AG08396 (cell line): ENCODE data around the gene OLIG1.

Experiments
- DNase-seq: peaks from one replicate; pipeline ENCODE4 v3.0.0; 2012; ENCODE audit warnings: low spot score, mixed read lengths

The OLIG1 gene

DNA sequence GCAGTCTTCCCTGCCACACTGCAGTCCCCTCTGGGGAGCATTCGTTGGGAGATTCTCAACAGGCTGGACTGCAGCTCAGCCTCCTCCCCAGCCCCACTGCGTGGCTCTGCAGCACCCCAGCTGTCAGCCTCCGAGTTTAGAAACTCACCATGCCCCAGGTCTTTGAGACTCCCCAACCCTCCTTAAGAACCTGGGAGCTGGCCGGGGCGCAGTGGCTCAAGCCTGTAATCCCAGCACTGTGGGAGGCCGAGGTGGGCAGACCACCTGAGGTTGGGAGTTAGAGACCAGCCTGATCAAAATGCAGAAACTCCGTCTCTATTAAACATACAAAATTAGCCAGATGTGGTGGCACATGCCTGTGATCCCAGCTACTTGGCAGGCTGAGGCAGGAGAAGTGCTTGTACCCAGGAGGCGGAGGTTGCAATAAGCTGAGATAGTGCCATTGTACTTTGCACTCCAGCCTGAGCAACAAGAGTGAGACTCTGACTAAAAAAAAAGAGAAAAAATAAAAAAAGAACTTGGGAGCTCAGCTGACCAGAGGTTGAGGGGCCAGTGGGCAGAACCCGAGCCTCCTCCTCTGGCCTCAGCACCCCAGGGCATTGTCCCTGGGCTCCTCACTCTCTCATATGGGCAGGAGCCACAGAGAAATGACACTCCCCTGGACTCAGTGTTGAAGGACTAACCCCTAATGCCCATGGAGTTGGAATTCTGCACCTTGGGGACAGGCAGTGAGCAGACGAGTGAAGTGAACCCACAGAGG, 38.6 kb upstream of the OLIG1 start:
- DNase-seq = no peak

DNA sequence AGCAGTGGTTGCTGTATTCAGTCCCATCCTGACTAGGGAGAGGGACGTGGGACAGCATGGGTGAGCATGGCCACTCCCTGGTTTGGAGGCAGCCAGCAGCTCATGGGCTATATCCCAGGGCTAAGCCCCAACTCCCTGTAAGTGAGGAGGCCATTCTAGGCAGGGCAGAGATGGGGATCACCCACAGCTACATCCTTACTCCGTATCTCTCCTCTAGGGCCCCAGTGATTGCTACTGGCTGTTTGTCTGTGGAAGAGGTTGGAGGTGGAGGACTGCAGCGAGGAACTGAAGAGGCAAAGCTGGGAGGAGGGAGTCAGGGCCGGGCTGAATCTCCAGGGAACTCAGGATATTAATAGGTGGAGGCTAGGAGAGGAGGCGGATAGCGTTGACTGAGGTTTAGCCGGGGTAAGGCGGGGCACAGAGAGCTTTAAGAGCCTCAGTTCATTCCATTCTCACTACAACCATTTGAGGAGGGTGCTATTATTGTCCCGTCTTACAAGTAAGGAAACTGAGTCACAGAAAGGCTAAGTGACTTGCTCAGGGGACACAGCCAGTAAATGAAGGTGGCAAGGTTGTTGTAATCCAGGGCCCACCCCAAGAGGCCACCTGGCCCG, 37.4 kb upstream of the OLIG1 start:
- no peak for DNase-seq

DNA sequence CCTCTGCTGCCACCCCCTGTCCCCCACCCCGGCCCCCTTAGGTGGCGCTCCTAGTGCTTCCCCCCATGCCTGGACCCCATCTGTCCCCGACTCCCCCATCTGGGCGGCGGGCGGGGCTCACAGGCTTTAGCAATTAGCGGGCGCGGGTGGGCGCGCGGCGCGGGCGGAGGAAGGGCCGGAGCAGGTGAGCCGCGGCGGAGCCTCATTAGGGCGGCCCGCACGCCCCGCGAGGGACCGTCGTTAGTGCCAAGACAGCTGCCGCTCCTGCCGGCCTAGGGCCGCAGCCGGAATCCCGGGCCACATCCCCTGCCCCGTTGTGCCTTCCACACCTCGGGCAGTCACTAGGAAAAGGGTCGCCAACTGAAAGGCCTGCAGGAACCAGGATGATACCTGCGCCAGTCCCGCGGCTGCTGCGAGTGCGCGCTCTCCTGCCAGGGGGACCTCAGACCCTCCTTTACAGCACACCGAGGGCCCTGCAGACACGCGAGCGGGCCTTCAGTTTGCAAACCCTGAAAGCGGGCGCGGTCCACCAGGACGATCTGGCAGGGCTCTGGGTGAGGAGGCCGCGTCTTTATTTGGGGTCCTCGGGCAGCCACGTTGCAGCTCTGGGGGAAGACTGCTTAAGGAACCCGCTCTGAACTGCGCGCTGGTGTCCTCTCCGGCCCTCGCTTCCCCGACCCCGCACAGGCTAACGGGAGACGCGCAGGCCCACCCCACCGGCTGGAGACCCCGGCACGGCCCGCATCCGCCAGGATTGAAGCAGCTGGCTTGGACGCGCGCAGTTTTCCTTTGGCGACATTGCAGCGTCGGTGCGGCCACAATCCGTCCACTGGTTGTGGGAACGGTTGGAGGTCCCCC, 36.6 kb upstream of the OLIG1 start:
- DNase-seq = no peak

DNA sequence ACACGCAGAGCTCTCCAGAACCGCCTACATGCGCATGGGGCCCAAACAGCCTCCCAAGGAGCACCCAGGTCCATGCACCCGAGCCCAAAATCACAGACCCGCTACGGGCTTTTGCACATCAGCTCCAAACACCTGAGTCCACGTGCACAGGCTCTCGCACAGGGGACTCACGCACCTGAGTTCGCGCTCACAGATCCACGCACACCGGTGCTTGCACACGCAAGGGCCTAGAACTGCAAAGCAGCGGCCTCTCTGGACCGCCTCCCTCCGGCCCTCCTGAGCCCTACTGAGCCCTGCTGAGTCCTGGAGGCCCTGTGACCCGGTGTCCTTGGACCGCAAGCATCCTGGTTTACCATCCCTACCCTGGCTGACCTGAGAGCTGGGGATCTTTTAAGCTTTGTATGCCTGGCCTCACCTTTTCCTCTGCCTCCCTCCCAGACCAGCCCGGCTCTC, 36.0 kb upstream of the OLIG1 start:
- DNase-seq = no peak

DNA sequence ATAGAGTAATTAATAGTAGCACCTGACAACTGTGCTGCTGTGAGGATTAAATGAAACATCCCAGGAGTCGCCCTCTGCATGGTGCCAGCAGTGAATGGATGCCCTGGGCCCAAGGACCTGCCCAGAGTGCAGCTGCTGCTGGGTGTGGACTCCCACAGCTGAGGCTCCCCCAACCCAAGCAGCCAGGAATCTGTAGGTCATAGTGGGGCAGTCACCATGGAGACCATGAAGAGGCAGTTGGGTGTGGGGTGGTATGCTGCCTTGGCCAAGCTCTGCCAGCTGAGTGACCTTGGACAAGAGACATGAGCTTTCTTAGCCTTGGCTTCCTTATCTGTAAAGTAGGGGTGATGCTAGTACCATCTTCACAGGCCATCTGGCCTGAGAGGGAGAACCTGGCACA, 34.8 kb upstream of the OLIG1 start:
- no peak for DNase-seq

DNA sequence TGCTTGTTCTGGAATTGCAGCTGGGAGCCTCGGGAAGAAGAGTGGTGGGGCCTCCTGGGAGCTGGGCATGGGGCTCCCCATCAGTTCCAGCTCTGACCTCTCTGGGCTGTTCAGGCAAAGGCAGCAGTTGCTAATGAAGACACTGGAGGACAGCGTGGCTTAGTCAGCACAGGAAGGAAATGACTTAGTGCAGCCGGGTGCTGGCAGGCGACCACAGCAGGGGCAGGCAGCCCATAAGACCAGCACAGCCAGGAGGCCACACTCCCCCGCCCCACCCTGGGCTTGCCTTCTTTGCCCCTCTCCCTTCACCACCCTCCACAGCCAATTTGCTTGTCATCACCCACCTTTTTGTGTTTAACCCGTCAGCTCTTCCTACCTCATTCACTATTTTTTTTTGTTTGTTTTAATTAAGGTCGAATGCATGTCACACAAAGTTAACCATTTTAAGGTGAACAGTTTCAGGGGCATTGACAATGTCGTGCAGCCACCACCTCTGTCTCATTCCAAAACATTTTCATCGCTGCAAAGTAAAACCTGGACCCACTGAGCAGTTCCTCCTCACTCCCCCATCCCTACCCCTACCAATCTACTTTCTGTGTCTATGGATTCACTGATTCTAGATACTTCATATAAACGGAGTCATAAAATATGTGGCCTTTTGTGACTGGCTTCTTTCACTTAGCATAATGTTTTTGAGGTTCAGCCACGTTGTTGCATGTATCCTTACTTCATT, 33.3 kb upstream of the OLIG1 start:
- DNase-seq = peak; percentile 66

DNA sequence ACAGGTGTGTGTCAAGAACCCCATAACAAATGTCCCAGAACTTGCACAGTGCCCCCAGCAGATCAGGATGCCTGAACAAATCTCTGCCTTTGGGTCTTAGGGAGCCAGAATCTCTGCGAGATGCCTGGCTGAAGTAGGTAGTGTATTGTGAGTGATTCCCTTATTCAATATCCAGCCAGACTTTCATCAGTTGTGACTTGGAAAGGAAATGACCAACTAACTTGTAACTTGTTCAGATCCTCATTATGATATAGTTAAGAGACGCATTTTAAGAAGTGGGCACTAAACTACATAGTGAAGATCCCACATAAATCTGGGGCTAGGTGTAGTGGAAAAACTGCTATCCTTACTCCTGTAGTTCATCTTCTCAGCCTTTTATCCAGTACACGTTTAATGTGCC, 32.4 kb upstream of the OLIG1 start:
- no peak for DNase-seq

DNA sequence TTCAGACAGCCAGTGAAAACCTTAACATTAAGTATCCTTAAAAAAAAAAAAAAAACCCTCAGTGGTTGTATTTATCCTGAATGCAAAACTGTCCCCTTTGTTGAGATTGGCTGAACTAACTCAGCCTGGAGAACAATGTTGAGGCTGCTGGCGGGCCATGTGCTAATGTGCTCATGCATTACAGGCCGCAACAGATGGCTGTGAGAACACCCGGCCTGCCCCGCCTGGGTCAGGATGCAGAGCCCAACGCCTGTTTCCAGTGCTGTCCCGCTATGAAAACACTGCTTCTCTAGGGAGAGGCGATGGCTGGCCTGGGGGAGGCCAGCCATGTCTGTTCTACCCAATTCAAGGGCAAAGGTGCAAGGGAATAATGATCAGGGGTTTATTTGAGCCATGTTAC, 30.4 kb upstream of the OLIG1 start:
- no peak for DNase-seq

DNA sequence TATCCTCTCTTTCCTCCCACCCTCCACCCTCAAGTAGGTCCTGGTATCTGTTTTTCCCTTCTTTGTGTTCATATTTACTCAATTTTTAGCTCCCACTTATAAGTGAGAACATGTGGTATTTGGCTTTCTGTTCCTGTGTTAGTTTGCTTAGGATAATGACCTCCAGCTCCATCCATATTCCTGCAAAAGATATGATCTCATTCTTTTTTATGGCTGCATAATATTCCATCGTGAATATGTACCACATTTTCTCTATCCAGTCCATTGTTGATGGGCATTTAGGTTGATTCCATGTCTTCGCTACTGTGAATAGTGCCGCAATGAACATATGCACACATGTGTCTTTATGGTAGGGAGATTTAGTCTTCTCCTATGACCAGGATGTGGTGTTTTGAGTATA, 29.7 kb upstream of the OLIG1 start:
- no peak for DNase-seq

DNA sequence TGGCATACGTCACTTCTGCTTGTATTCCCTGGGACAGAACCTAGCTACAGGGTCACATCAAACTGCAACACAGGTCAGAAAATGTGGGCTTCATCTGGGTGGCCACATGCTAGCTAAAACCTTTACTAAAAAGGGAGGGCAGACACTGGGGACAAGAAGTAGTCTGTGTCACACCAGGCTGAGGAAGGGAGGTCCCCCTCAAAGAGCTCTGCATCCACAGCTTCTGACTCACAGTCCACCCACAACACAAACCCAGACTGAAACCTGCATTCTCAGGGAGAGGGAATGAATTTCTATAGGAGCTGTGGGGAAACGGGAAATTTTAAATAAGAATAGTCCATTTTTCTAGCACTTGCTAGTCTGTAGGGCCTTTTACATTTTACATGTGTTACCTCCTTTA, 28.0 kb upstream of the OLIG1 start:
- no peak for DNase-seq

DNA sequence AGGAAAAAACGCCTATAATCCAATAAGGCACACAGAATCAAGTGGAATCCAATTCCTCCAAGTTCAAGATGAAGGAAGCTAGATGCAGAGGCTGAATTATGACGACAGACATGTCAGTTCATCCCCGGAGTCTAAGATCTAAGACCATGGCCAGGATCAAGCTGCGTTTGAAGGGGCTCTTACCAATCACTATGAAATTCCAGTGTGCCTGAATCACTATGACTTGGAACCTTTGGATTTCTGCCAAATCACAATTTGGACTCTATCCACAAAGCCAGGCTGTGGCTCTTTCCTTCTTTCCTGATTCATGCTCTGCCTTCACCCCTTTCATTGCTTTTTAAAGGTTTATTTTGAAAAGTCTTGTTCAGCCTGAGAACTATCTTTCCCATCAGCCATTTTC, 27.1 kb upstream of the OLIG1 start:
- DNase-seq = peak; percentile 66

DNA sequence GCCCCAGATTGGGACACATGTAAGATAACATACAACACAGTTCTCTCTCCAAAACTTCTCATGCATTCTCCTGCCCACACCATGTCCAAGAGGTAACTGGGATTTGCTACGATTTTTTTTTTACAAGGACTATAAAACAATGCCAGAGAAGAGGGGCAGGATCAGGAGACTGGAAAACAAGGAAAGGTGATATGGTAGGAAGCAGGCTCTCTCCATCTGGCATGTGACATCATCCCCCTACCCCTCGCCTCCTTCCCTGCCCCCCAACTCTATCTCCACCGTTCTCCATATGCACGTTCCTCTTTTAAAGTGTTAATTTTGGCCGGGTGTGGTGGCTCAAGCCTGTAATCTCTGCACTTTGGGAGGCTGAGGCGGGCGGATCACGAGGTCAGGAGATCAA, 23.5 kb upstream of the OLIG1 start:
- DNase-seq = no peak

DNA sequence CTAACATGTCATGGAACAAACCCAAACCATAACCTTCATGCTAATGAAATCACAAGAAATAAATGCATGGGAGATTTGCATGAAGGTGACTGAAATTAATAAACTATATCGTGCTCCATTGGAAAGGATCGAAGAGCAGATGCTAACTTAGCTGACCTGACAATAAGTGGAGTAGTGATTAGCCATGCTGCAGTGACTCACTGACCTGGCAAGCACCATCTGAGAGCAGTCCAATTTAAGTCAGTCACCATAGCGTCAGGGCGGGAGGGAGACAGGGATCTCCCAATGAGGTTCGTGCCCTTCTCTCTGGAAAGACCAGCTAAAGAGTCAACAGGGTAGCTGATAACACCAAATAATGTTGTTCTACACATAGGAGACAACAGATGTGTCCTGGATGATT, 22.7 kb upstream of the OLIG1 start:
- peak; percentile 58 for DNase-seq

DNA sequence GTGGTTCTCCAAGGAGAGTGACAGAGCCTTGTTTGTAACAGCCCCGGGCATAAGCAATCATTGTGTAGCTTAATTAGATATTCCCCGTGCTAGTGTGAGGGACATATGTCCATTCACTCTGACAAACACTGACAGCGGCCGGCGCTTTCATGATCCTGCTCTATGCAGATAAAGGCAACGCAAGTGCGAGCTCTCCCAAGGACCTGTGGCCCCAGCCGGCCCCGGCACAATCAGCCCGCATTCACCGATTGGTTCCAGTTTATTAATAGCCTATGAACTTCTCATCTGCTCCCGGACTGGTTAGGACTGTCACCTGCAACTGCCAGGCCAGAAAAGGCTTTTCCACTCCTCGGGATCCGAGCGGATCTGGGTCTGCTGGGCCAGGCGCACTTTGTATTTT, 18.0 kb upstream of the OLIG1 start:
- no peak for DNase-seq

DNA sequence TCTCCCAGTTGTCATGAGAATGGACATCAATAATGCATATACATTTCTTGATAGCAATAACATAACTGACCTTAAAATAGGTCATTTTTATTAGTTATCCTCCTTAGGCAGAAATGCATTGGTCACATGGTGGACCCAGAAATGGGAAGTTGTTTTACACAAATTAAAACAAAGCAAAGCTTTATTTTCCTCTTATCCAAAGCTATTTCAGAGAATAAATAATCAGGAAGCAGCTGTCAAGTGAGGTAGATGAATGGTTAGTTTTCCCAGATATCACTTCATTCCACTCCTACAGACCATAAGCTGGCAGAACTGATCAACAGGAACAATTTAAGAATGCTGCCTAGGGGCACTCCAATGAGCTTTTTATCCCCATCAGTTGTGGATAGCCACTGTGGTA, 16.0 kb upstream of the OLIG1 start:
- no peak for DNase-seq

DNA sequence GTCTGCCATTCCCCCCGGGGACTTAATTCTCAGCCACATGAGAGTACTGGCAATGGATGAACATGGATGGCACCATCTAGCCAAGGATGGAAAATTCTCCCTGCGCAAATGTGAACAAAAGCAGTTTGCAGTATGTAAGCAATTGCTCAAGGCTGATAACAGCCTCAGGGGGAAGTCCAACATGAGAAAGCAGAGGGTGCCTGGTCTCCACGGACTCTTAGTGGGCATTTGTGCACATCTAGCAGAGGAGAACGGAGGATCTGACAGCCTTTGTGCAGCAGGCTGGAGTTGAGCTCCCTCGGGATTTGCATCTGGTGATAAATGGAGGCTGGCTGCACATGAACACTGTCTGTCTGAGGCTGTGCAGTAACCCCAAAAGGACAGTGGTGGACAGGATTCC, 13.9 kb upstream of the OLIG1 start:
- DNase-seq = no peak

DNA sequence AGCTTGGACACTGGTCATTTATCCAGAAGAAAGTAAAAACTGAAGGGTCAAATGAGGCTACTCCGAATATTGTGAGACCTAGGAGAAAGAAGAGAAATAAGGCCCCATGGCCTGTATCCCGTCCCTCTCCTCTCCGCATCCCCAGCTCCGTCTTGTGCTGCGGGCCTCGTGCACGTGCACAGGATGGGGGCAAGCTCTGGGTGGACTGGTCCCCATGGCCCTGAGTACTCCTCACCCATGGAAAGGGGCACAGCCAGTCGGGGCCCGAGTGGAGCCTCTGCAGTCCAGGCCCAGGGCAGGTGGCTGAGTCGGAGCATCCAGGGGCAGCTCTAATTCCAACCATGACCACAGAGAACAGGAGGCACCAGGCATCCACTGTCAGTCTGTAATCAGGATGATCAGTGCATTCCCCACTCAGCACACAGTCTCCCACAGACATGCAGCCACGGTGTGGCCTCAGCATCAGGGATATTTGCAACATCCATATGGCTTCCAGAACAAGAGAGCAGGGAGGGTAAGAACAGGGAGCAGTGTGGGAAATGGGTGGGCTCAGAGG, 12.5 kb upstream of the OLIG1 start:
- no peak for DNase-seq

DNA sequence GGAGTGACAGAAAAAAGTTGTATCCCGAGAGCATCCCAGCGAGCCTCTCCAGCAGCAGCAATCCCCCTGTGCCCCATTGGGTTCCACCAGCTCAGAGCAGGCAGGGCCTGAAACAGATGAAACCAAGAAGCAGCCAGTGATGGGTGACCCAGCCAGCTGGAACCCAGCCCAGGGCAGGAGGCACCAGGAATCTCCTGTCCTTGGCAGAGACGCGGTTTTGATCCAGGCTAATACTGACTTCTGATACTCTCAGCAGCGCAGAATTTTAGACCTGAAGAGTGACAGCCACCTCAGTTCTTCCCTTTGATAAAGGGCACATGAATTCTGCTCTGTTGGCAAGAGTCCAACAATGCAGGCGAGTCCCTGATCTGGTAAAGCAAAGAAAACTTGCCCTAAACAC, 11.4 kb upstream of the OLIG1 start:
- no peak for DNase-seq

DNA sequence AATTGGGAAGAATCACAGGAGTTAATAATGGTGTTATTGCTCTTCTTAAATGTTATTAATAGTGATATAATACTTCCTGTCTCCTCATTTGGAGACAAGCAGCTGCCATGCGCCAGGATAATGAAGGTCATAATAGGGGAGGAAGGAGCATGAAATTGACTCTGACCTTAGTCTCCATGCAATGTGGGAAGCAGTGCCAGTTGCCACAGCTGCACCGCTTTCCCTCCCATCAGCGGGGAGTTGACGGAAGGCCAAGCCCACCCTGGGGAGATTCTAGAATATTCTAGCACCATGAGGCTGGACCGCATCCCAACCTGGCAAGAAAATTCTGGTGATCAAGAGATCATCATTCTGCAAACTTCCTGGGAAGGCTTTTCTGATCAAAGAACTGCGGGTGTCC, 11.0 kb upstream of the OLIG1 start:
- DNase-seq = no peak

DNA sequence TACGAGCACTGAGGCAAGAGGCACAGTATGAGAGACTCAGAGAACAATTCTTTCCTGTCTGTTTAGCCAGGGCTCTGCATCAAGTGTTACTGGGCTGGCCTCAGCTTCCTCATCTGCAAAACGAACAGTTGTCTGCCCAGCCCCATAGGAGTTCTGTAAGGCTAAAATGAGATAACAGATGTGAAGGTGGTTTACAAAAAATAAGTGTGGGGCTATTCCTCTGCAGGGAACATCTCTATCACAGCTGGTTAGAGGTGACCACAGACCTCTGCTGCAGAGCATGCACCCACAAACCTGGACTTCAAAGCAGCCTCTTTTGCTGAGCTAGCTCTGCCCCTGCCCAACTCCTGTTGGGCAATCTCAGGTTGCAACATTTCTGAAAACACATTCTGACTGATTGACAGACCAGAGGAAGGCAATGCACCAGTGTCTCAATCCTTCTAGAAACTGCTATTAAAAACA, 10.5 kb upstream of the OLIG1 start:
- DNase-seq = no peak

DNA sequence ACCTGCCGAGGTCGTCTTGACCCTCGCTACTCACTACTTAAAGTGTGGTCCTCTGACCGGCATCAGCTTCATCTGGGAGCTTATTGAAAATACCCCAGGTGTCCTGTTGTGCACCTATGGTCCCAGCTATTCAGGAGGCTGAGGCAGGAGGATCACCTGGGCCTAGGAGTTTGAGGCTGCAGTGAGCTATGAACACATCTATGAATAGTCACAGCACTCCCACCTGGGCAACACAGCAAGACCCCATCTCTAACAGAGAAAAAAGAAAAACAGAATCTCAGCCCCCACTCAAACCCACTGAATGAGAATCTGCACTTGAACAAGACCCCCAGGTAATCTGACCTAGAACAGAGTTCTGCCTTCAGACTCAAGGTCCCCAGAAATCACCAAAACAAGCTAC, 8.7 kb upstream of the OLIG1 start:
- DNase-seq = no peak

DNA sequence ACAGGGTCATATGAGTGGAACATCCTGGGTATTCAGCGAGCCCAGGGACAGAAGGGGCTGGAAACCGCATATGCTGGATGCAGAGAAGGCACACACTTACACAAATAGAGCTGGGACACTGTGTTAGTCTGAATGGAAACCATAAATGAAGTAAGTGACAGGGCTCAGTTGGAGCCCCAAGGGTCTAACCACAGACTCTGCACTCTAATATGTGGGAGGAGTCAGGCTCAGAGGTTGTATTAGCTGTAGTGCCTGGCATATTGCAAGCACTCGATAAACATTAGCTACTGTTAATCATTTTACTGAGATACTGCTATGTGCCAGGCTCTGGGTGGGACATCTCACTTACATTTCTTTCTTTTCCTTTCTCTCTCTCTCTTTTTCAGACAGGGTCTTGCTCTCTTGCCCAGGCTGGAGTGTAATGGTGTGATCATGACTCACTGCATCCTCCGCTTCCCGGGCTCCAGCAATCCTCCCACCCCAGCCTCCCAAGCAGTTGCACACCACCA, 6.5 kb upstream of the OLIG1 start:
- no peak for DNase-seq
